ENCODE data around the gene DPM3. TPM values are rescaled to one million over a fixed set of nuclear protein-coding genes. Genes with fewer than 3 reads are reported as not detected.
A peak's percentile ranks its signal among the peaks of the same experiment; 100 is the strongest.
"Not testable (repeated sequence)": the region's sequence is repeated elsewhere in the genome, so short reads cannot be mapped to it uniquely, and the experiment has no call there.

DPM3 gene, protein sequence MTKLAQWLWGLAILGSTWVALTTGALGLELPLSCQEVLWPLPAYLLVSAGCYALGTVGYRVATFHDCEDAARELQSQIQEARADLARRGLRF
- total RNA-seq (10 to 100 TPM; 63.1 to 91.0 TPM), polyA plus RNA-seq (ENCODE audit: insufficient read length in 6 of 6) (10 to 100 TPM; 19.6 to 30.7 (median 27.3) TPM)
- long read RNA-seq, donor 1, transcript DPM3-202 (1 exons, 517 nt) = minor isoform, 23 of 71 reads
- long read RNA-seq, donor 1, transcript DPM3-201 (2 exons, 486 nt) = minor isoform, 7 of 71 reads
- long read RNA-seq, donor 1, transcript DPM3-203 (2 exons, 409 nt) = major isoform, 41 of 71 reads
- long read RNA-seq, donor 1, partial matches to known transcripts = 0 of 71 reads
- long read RNA-seq, donor 1, other reads (novel, unspliced or antisense) = 0 of 71 reads
- long read RNA-seq, donor 2, transcript DPM3-202 (1 exons, 517 nt) = minor isoform, 18 of 58 reads
- long read RNA-seq, donor 2, transcript DPM3-203 (2 exons, 409 nt) = major isoform, 32 of 58 reads
- long read RNA-seq, donor 2, transcript DPM3-201 (2 exons, 486 nt) = minor isoform, 8 of 58 reads
- long read RNA-seq, donor 2, partial matches to known transcripts = 0 of 58 reads
- long read RNA-seq, donor 2, other reads (novel, unspliced or antisense) = 0 of 58 reads
- long read RNA-seq, donor 3, transcript DPM3-202 (1 exons, 517 nt) = minor isoform, 9 of 40 reads
- long read RNA-seq, donor 3, transcript DPM3-203 (2 exons, 409 nt) = major isoform, 27 of 40 reads
- long read RNA-seq, donor 3, partial matches to known transcripts = 0 of 40 reads
- long read RNA-seq, donor 3, other reads (novel, unspliced or antisense) = 0 of 40 reads
- long read RNA-seq, donor 4, transcript DPM3-203 (2 exons, 409 nt) = major isoform, 51 of 72 reads
- long read RNA-seq, donor 4, transcript DPM3-202 (1 exons, 517 nt) = minor isoform, 17 of 72 reads
- long read RNA-seq, donor 4, partial matches to known transcripts = 0 of 72 reads
- long read RNA-seq, donor 4, other reads (novel, unspliced or antisense) = 1 of 72 reads
- long read RNA-seq, donor 5, transcript DPM3-203 (2 exons, 409 nt) = major isoform, 29 of 49 reads
- long read RNA-seq, donor 5, transcript DPM3-202 (1 exons, 517 nt) = minor isoform, 19 of 49 reads
- long read RNA-seq, donor 5, partial matches to known transcripts = 0 of 49 reads
- long read RNA-seq, donor 5, other reads (novel, unspliced or antisense) = 0 of 49 reads
- long read RNA-seq, donor 6, transcript DPM3-201 (2 exons, 486 nt) = minor isoform, 7 of 50 reads
- long read RNA-seq, donor 6, transcript DPM3-202 (1 exons, 517 nt) = minor isoform, 17 of 50 reads
- long read RNA-seq, donor 6, transcript DPM3-203 (2 exons, 409 nt) = major isoform, 26 of 50 reads
- long read RNA-seq, donor 6, partial matches to known transcripts = 0 of 50 reads
- long read RNA-seq, donor 6, other reads (novel, unspliced or antisense) = 0 of 50 reads
- long read RNA-seq, donor 7, transcript DPM3-202 (1 exons, 517 nt) = major isoform, 16 of 31 reads
- long read RNA-seq, donor 7, transcript DPM3-203 (2 exons, 409 nt) = minor isoform, 13 of 31 reads
- long read RNA-seq, donor 7, partial matches to known transcripts = 0 of 31 reads
- long read RNA-seq, donor 7, other reads (novel, unspliced or antisense) = 0 of 31 reads
- long read RNA-seq, donor 8, transcript DPM3-202 (1 exons, 517 nt) = minor isoform, 9 of 26 reads
- long read RNA-seq, donor 8, transcript DPM3-203 (2 exons, 409 nt) = major isoform, 16 of 26 reads
- long read RNA-seq, donor 8, partial matches to known transcripts = 0 of 26 reads
- long read RNA-seq, donor 8, other reads (novel, unspliced or antisense) = 0 of 26 reads
- long read RNA-seq, donor 9, partial matches to known transcripts = 0 of 1 reads
- long read RNA-seq, donor 9, other reads (novel, unspliced or antisense) = 0 of 1 reads
- long read RNA-seq, donor 10, transcript DPM3-203 (2 exons, 409 nt) = major isoform, 21 of 24 reads
- long read RNA-seq, donor 10, partial matches to known transcripts = 0 of 24 reads
- long read RNA-seq, donor 10, other reads (novel, unspliced or antisense) = 0 of 24 reads
- long read RNA-seq, donor 11, transcript DPM3-202 (1 exons, 517 nt) = minor isoform, 15 of 44 reads
- long read RNA-seq, donor 11, transcript DPM3-203 (2 exons, 409 nt) = major isoform, 24 of 44 reads
- long read RNA-seq, donor 11, transcript DPM3-201 (2 exons, 486 nt) = minor isoform, 5 of 44 reads
- long read RNA-seq, donor 11, partial matches to known transcripts = 0 of 44 reads
- long read RNA-seq, donor 11, other reads (novel, unspliced or antisense) = 0 of 44 reads
- long read RNA-seq, donor 12, transcript DPM3-203 (2 exons, 409 nt) = major isoform, 11 of 17 reads
- long read RNA-seq, donor 12, partial matches to known transcripts = 0 of 17 reads
- long read RNA-seq, donor 12, other reads (novel, unspliced or antisense) = 0 of 17 reads

DNA sequence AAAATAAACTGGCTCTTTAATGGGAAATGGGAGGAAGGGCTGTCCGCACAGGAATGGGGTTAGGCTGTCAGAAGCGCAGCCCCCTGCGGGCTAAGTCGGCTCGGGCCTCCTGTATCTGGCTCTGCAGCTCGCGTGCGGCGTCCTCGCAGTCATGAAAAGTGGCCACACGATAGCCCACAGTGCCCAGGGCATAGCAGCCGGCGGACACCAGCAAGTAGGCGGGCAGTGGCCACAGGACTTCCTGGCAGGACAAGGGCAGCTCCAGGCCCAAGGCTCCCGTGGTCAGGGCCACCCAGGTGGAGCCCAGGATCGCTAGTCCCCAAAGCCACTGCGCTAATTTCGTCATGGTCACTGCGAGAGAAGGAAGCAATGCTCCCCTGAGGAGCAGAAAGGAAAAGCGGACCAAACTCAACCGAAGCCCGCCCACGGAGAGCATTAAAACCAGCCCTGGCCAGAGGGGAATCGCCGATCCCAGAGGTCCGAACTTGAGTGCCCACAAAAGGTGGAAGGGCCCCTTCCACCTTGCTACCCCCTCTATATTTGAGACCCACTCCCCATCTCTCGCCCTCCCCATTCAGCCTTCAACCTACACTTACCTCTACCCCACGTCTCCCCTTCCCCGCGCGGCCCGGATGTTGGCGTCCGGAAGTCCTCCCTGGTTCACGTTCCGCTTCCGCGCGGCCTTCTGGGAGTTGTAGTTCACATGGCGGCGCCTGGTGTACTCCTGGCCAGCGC is at the start of gene DPM3:
TSS of gene DPM3 (minus strand) at position 637 of the 735 bp plus-strand sequence. CDS start at position 346, 291 bp downstream.
- Histone ChIP-seq H3K27ac (peak within 1 kb of the TSS; percentile 87 to 93), H3K9me3 (no peaks in the 10 kb centered on the region), H3K4me3 (peak within 1 kb of the TSS; percentile 78 to 94), H3K4me1 (peaks cover 16 to 43% of the 10 kb centered on the region in 2 donors), H3K27me3 (no peaks in the 10 kb centered on the region), H3K36me3 (no peaks in the 10 kb centered on the region)
- ATAC-seq (peak; percentile 76), DNase-seq (peak; percentile 85 to 97 (median 90))
- TF ChIP-seq, protein P1, sequence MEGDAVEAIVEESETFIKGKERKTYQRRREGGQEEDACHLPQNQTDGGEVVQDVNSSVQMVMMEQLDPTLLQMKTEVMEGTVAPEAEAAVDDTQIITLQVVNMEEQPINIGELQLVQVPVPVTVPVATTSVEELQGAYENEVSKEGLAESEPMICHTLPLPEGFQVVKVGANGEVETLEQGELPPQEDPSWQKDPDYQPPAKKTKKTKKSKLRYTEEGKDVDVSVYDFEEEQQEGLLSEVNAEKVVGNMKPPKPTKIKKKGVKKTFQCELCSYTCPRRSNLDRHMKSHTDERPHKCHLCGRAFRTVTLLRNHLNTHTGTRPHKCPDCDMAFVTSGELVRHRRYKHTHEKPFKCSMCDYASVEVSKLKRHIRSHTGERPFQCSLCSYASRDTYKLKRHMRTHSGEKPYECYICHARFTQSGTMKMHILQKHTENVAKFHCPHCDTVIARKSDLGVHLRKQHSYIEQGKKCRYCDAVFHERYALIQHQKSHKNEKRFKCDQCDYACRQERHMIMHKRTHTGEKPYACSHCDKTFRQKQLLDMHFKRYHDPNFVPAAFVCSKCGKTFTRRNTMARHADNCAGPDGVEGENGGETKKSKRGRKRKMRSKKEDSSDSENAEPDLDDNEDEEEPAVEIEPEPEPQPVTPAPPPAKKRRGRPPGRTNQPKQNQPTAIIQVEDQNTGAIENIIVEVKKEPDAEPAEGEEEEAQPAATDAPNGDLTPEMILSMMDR (IDR thresholded peaks at IDR 0.05) = no peak
- intact Hi-C loops (cut with DNase I) = no loop called here

DNA sequence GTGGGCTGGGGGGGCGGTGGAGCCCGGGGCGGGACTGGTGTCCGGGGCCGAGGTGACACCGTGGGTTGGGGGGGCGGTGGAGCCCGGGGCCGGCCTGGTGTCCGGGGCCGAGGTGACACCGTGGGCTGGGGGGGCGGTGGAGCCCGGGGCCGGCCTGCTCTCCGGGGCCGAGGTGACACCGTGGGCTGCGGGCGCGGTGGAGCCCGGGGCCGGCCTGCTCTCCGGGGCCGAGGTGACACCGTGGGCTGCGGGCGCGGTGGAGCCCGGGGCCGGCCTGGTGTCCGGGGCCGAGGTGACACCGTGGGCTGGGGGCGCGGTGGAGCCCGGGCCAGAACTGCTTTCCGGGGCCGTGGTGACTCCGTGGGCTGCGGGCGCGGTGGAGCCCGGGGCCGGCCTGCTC is 49.6 kb upstream of the DPM3 start:
- H3K9me3 ChIP-seq; intact Hi-C loops (cut with DNase I); H3K27me3 ChIP-seq; H3K36me3 ChIP-seq; ATAC-seq; H3K27ac ChIP-seq; H3K4me3 ChIP-seq: not testable (repeated sequence)
- H3K4me1 ChIP-seq = peaks cover 9 to 39% of the 10 kb centered on the region in 2 donors
- peak in 1 of 4 donors; percentile 58 for DNase-seq

DNA sequence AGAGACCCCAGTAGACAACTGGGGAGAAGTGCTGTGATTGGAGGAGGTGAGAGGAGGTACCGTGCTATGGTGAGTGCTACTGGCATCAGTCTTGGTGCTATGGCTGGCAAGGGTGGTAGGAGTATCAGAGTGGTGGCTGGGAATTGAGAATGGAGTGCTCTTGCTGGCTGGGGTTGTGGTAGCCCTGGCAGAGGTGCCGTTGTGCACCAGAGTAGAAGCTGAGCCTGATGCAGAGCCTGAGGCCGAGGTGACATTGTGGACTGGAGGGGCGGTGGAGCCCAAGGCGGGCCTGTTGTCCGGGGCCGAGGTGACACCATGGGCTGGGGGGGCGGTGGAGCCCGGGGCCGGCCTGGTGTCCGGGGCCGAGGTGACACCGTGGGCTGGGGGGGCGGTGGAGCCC is 47.9 kb upstream of the DPM3 start:
- Histone ChIP-seq H3K9me3 (no peaks in the 10 kb centered on the region), H3K4me3 (peak overlapping the region; percentile 22 to 32), H3K27me3 (no peaks in the 10 kb centered on the region), H3K27ac (peak overlapping the region; percentile 53 to 79), H3K36me3 (no peaks in the 10 kb centered on the region), H3K4me1 (peaks cover 0 to 27% of the 10 kb centered on the region in 2 donors)
- TF ChIP-seq, protein P1 (IDR thresholded peaks at IDR 0.05) = no peak
- peak in 2 of 4 donors; percentile 22 to 44 for DNase-seq
- ATAC-seq = no peak
- intact Hi-C loops (cut with DNase I) = no loop called here

DNA sequence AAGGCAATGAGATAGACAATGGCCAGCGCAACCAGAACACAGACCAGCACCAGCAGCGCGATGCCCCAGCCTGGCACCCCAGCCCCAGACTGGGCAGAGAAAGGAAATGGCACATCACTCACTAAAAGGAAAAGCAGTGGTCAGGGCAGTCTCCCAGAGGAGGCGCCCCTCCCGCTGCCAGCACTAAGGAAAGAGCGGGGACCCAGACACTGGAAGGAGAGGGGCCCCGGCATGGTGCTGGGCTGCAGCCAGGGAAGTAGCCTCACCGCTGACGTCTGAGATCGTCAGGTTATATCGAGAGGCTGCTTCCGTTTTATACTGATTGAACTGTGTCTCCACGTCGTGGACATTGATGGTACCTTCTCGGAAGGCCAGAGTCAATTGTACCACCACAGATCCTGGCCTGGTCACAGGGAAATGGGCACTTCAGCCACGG is 47.1 kb upstream of the DPM3 start:
- Histone ChIP-seq H3K27me3 (no peaks in the 10 kb centered on the region), H3K4me3 (peak overlapping the region; percentile 22 to 32), H3K36me3 (no peaks in the 10 kb centered on the region), H3K27ac (peak overlapping the region; percentile 53 to 79), H3K9me3 (no peaks in the 10 kb centered on the region), H3K4me1 (peaks cover 0 to 19% of the 10 kb centered on the region in 2 donors)
- TF ChIP-seq, protein P1 (IDR thresholded peaks at IDR 0.05) = no peak
- intact Hi-C loops (cut with DNase I) = no loop called here
- DNase-seq (peak in 2 of 4 donors; percentile 31 to 54), ATAC-seq (peak; percentile 3)

Measured in left lung (tissue), 14 donors.